ENCODE measurements around the gene SMIM13. TPM values are rescaled to one million over a fixed set of nuclear protein-coding genes. Genes with fewer than 3 reads are reported as not detected.

SMIM13 gene
- total and polyA plus RNA-seq, 2 experiments from 2014 or later, result 8.9 to 9.6 TPM

DNA sequence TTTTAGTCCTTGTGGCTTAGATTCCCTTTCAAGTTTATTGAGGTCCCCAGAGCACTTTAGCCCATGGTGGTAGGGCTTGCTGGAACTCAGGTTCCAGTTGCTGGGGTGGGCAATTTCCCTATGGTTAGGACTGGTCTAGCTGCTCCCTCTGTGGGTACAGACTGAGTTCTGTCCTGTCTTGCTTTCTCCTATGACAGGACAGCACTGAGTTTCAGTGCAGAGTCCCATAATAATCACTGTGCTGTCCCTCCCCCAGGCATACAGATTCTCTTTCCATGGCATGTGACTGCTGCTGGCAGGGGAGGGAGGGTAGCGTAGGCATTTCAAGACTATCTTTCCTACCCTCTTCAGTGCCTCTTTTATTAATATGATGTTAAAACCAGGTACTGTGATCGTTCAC lies 35.0 kb downstream of the SMIM13 start:
- Histone ChIP-seq H3K4me1 (ENCODE audit: low read depth) (no peaks in the 10 kb centered on the region), H3K4me3 (no peak overlapping the region), H3K9me3 (ENCODE audit: low read depth) (no peaks in the 10 kb centered on the region), H3K27me3 (no peaks in the 10 kb centered on the region), H3K36me3 (no peaks in the 10 kb centered on the region), H3K27ac (no peak overlapping the region)
- no peak for TF ChIP-seq CTCF (IDR thresholded peaks at IDR 0.05; ENCODE audit: low read depth, low read length)
- no peak for DNase-seq (ENCODE audit: low read depth in 1 of 2, low spot score in 1 of 2)

DNA sequence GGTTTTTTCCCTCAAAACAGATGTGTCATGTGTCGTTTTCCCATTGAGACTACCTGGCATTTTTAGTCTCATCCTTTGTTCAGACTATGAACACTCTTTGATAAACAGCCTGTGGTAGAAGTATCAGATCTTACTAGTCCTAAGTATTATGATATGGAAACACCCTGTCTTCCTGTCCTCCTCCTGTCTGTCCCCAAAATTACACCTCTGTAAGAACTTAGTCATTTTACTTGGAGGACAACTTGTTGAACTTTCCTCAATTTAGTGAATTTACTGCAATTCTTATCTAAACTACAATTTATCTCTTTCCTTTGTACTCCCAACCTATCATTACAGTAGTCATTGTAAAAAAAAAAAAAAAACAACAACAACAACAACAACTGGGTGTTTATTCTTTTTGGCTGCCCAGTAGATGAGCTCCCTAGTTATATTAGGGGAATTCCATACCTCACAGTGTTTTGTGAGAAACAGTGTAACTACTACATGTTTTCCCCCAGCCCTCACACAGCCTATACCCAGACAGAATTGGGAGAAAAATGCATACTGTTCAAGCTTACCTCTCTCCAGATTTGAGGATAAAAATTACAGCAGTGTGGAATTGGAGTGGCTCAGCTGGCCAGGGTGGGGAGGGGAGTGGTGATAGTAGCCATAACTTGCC lies 36.4 kb downstream of the SMIM13 start:
- H3K9me3 ChIP-seq (ENCODE audit: low read depth), result no peaks in the 10 kb centered on the region
- no peak overlapping the region for H3K27ac ChIP-seq
- H3K4me1 ChIP-seq (ENCODE audit: low read depth), result no peaks in the 10 kb centered on the region
- no peaks in the 10 kb centered on the region for H3K27me3 ChIP-seq
- H3K4me3 ChIP-seq, result no peak overlapping the region
- H3K36me3 ChIP-seq, result peaks cover 7% of the 10 kb centered on the region
- no peak for DNase-seq (ENCODE audit: low read depth in 1 of 2, low spot score in 1 of 2)
- TF ChIP-seq CTCF (IDR thresholded peaks at IDR 0.05; ENCODE audit: low read depth, low read length), result no peak

GRCh38 chr6:11130605-11131004 lies 37.0 kb downstream of the SMIM13 start:
- Histone ChIP-seq H3K9me3 (ENCODE audit: low read depth) (no peaks in the 10 kb centered on the region), H3K4me1 (ENCODE audit: low read depth) (no peaks in the 10 kb centered on the region), H3K27ac (no peak overlapping the region), H3K4me3 (no peak overlapping the region), H3K36me3 (peaks cover 12% of the 10 kb centered on the region), H3K27me3 (no peaks in the 10 kb centered on the region)
- no peak for DNase-seq (ENCODE audit: low read depth in 1 of 2, low spot score in 1 of 2)
- TF ChIP-seq CTCF (IDR thresholded peaks at IDR 0.05; ENCODE audit: low read depth, low read length), result no peak

DNA sequence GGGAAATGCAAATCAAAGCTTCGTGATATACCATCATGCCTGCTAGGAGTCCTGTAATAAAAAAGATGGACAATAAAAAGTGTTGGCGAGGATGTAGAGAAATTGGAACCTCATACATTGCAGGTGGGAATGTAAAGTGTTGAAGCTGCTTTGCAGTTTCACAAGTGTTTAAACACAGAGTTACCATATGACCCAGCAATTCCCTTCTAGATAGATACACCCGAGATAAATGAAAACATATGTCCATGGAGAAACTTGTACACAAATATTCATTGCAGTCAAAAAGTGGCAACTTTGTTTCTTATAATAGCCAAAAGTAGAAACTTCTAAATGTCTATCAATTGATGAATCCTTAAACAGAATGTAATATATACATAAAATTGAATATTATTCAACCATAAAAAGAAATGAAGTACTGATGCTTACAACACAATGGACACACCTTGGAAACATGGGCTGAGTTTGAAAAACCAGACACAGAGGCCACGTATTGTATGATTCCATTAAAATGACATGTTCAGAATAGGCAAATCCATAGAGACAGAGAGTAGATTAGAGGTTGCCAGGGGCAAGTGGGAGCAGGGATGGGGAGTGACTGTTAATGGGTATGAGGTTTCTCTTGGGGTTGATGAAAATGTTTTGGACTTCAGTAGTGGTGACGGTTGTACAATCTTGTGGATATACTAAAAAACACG lies 38.7 kb downstream of the SMIM13 start:
- no peak for TF ChIP-seq CTCF (IDR thresholded peaks at IDR 0.05; ENCODE audit: low read depth, low read length)
- Histone ChIP-seq H3K4me3 (no peak overlapping the region), H3K27ac (no peak overlapping the region), H3K4me1 (ENCODE audit: low read depth) (no peaks in the 10 kb centered on the region), H3K36me3 (peaks cover 15% of the 10 kb centered on the region), H3K9me3 (ENCODE audit: low read depth) (no peaks in the 10 kb centered on the region), H3K27me3 (no peaks in the 10 kb centered on the region)
- no peak for DNase-seq (ENCODE audit: low read depth in 1 of 2, low spot score in 1 of 2)

GRCh38 chr6:11133281-11133680 lies 39.6 kb downstream of the SMIM13 start:
- H3K27ac ChIP-seq, result no peak overlapping the region
- TF ChIP-seq CTCF (IDR thresholded peaks at IDR 0.05; ENCODE audit: low read depth, low read length), result no peak
- peaks cover 15% of the 10 kb centered on the region for H3K36me3 ChIP-seq
- no peak for DNase-seq (ENCODE audit: low read depth in 1 of 2, low spot score in 1 of 2)
- H3K9me3 ChIP-seq (ENCODE audit: low read depth), result no peaks in the 10 kb centered on the region
- no peaks in the 10 kb centered on the region for H3K4me1 ChIP-seq (ENCODE audit: low read depth)
- H3K4me3 ChIP-seq, result no peak overlapping the region
- H3K27me3 ChIP-seq, result no peaks in the 10 kb centered on the region
